ENCODE results near the gene NKX2-1.

The NKX2-1 gene

DNA sequence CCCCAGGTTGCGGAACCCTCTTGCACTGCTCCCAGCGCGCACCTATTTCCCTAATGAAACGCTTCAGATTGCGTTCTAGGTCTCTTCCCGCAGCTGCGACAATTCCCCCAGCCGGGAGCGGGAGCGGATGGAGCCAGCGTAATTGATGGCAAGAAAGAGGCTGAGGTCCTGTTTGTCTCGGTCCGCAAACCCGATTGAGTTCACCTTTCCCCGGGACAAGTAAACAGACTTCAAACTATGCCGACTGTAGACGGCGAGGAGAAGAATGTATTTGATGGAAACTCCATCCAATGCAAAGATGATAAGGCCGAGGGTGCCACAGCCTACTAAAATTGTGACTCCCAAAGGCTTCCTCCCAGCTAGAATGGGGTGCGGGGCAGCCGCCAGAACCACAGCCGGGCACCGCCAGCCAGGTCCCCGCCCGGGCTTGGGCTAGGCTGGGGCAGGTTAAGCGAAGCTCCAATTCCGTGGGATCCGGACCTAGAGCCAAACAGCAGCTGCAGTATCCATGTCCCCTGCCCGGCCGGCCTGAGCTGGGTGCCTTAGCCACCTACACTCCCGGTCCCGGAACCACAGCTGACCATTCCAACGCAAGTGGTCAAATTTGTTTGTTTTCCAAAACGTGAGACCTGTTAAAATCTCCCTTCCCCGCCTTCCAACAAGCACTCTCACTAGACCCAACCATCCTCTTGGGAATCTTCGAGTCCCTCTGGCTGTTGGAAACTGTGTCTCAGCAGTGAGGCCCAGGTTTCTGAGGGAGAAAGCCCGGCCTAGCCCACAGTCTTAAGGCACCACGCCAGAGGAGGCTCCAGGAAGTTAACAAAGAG is 5.5 kb downstream of the NKX2-1 start:
- H3K27ac Mint-ChIP-seq, result no peak overlapping the region
- H3K27me3 Mint-ChIP-seq (ENCODE audit: low read depth), result peaks cover 94% of the 10 kb centered on the region
- H3K4me1 Mint-ChIP-seq, result peaks cover 4% of the 10 kb centered on the region
- peaks cover 9% of the 10 kb centered on the region for H3K9me3 Mint-ChIP-seq
- H3K36me3 Mint-ChIP-seq (ENCODE audit: low read depth), result no peaks in the 10 kb centered on the region
- TF ChIP-seq CTCF (IDR thresholded peaks at IDR 0.05; ENCODE audit: unreplicated experiment in 3 of 3), result no peak
- no peak overlapping the region for H3K4me3 Mint-ChIP-seq

DNA sequence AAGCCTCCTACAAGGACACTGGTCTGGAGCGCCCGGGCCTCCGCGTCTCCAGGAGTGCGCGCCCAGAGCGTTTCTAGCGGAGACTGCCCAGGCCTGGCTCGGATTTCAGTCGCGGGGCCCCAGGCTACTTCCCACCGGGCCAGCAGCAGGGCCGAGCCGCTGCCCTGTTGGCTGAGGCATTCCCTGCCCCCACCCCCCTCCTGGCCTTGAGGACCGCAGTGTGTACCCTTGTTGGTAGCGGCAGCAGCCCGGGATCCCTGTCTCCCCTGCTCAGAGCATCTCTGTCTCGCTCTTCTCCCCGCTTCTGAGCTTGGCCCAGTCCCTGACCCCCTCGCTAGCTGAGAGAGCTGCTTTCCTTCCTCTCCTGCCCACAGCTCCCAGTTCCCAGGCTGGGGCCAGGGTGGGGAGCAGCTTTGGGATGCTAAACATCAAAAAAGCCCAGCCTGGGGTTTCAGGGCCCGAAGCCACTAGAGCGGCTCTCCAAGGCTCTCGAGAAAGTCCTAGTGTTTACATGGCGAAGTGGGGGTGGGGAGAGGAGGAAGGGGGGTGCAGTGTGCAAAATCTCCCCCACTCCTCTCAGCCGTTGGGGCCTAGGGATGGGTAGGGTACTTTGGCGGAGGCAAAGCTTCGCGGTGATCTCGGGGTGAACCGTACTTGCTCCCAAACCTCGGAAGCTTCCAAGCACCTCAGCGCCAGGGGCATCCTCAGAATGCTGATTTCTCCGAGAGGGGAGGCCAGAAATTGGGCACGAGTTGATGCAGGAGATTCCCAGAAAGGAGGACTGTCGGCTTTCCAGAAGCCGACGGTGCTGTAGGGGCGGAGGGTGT is 6.4 kb downstream of the NKX2-1 start:
- Mint-ChIP-seq H3K4me3 (peak overlapping the region in 1 of 3 experiments; percentile 41), H3K27ac (no peak overlapping the region), H3K9me3 (peaks cover 12% of the 10 kb centered on the region), H3K4me1 (no peaks in the 10 kb centered on the region), H3K27me3 (ENCODE audit: low read depth) (peaks cover 94% of the 10 kb centered on the region), H3K36me3 (ENCODE audit: low read depth) (no peaks in the 10 kb centered on the region)
- no peak for TF ChIP-seq CTCF (IDR thresholded peaks at IDR 0.05; ENCODE audit: unreplicated experiment in 3 of 3)

DNA sequence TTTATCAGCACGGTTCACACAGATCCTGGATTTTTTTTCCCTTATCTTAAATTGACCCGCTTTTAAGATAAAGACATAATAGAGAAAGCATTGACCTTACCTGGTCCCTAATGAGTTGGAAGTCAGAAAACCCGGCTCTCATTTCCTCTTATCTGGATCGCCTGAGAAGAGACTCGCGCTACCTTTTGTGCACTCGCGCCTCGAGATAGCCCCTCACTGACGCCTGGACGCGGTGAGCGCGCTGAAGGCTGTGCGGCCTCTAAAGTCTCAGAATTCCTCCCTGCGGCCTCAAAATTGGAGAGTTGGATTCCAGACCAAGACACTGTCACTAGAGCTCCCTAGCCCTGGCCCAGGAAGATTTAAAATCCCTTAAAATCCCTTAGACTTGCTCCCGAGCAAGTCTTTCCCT is 7.0 kb downstream of the NKX2-1 start:
- no peak for TF ChIP-seq CTCF (IDR thresholded peaks at IDR 0.05; ENCODE audit: unreplicated experiment in 3 of 3)
- H3K4me3 Mint-ChIP-seq, result no peak overlapping the region
- no peaks in the 10 kb centered on the region for H3K4me1 Mint-ChIP-seq
- peaks cover 12% of the 10 kb centered on the region for H3K9me3 Mint-ChIP-seq
- H3K27me3 Mint-ChIP-seq (ENCODE audit: low read depth), result peaks cover 94% of the 10 kb centered on the region
- no peaks in the 10 kb centered on the region for H3K36me3 Mint-ChIP-seq (ENCODE audit: low read depth)
- no peak overlapping the region for H3K27ac Mint-ChIP-seq

DNA sequence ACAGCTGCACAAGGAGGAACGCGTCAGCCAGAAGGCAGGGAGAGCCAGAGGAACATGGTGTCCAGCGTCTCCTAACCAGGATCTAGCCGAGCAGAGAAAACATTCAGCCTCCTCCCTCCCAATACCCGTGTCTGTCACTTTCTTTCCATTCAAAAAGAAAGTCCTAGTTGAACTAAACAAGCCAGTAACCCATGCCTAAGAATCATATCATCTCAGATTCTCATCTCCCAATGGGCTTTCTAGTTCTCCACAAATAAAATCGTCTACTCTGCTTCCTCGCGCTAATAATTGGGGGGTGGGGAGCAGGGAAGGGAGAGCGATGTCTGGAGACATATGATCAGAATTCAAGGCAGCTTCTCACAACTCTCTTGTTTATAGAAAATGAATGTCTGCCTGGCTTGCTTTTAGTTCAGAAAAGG is 7.4 kb downstream of the NKX2-1 start:
- Mint-ChIP-seq H3K36me3 (ENCODE audit: low read depth) (no peaks in the 10 kb centered on the region), H3K27me3 (ENCODE audit: low read depth) (peaks cover 94% of the 10 kb centered on the region), H3K4me1 (no peaks in the 10 kb centered on the region), H3K27ac (no peak overlapping the region), H3K4me3 (no peak overlapping the region), H3K9me3 (peaks cover 16% of the 10 kb centered on the region)
- no peak for TF ChIP-seq CTCF (IDR thresholded peaks at IDR 0.05; ENCODE audit: unreplicated experiment in 3 of 3)

DNA sequence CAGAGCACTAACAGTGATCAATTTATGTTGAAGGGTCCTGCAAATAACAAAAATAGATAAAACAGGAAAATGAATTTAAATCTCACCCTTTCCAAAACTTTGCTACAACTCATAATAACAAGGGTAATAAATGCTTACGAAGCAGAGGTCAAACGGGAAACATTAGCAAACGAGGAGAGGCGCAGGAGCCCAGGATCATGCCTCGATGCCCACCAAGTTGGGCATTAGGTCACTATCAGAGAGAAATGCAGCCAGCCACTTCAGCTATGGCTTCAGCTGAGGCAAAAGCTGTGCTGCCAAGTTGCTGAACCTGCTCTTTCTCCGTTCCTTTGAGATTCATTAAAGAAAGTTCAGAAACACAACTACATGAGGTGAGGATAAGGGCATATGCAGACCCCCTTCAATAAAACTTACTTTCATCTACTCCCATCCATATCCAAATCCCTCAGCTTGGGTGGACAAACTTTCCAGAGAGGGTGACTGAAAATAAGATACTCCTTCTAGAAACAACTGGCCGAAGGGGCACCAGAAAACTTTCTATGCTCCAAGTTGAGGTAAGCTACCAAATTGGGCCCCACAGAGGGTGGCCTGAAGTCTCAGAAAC is 7.9 kb downstream of the NKX2-1 start:
- peaks cover 96% of the 10 kb centered on the region for H3K27me3 Mint-ChIP-seq (ENCODE audit: low read depth)
- no peaks in the 10 kb centered on the region for H3K4me1 Mint-ChIP-seq
- TF ChIP-seq CTCF (IDR thresholded peaks at IDR 0.05; ENCODE audit: unreplicated experiment in 3 of 3), result no peak
- no peaks in the 10 kb centered on the region for H3K36me3 Mint-ChIP-seq (ENCODE audit: low read depth)
- H3K4me3 Mint-ChIP-seq, result no peak overlapping the region
- H3K27ac Mint-ChIP-seq, result no peak overlapping the region
- peaks cover 17% of the 10 kb centered on the region for H3K9me3 Mint-ChIP-seq

All from nephron (organoid).